Stimulated activated CD8-positive, alpha-beta memory T cell treated with anti-CD3 and anti-CD28 coated beads, Interleukin-12 subunit alpha, Interleukin-12 subunit beta, amount 100 ng/mL, for 24 hours (primary cell): ENCODE measurements around the gene MCM9.

Experiments
- DNase-seq: peaks from one replicate; pipeline ENCODE4 v3.0.0-alpha.2; 2020; ENCODE audit errors: extremely low read depth

The MCM9 gene

GRCh38 chr6:118800394-118801071, 134.4 kb downstream of the MCM9 start:
- peak; percentile 54 for DNase-seq

- DNase-seq: no peak
Observed at GRCh38 chr6:118799826-118800225, 135.1 kb downstream of the MCM9 start.

GRCh38 chr6:118796548-118796947, 138.4 kb downstream of the MCM9 start:
- DNase-seq: peak; percentile 19

GRCh38 chr6:118791499-118791898, 143.5 kb downstream of the MCM9 start:
- no peak for DNase-seq

GRCh38 chr6:118789954-118790353, 145.0 kb downstream of the MCM9 start:
- no peak for DNase-seq

GRCh38 chr6:118789419-118789818, 145.5 kb downstream of the MCM9 start:
- no peak for DNase-seq

- no peak for DNase-seq
Observed at GRCh38 chr6:118788702-118789101, 146.3 kb downstream of the MCM9 start.

GRCh38 chr6:118787724-118788423, 147.1 kb downstream of the MCM9 start:
- DNase-seq: no peak

GRCh38 chr6:118786596-118787453, 148.1 kb downstream of the MCM9 start:
- DNase-seq: no peak

GRCh38 chr6:118785601-118786000, 149.4 kb downstream of the MCM9 start:
- DNase-seq: no peak

- no peak for DNase-seq
Observed at GRCh38 chr6:118784641-118785164, 150.3 kb downstream of the MCM9 start.

GRCh38 chr6:118783931-118784550, 150.9 kb downstream of the MCM9 start:
- DNase-seq: no peak

- DNase-seq: no peak
Observed at GRCh38 chr6:118782651-118783050, 152.3 kb downstream of the MCM9 start.

- no peak for DNase-seq
Observed at GRCh38 chr6:118781897-118782296, 153.1 kb downstream of the MCM9 start.

GRCh38 chr6:118780668-118781067, 154.3 kb downstream of the MCM9 start:
- no peak for DNase-seq

- no peak for DNase-seq
Observed at GRCh38 chr6:118776607-118777549, 158.1 kb downstream of the MCM9 start.

- DNase-seq: no peak
Observed at GRCh38 chr6:118775381-118775780, 159.6 kb downstream of the MCM9 start.

- no peak for DNase-seq
Observed at GRCh38 chr6:118774581-118774980, 160.4 kb downstream of the MCM9 start.

- DNase-seq: no peak
Observed at GRCh38 chr6:118772886-118773285, 162.1 kb downstream of the MCM9 start.

- DNase-seq: no peak
Observed at GRCh38 chr6:118771253-118771652, 163.7 kb downstream of the MCM9 start.

GRCh38 chr6:118770835-118771234, 164.1 kb downstream of the MCM9 start:
- DNase-seq: no peak
